Progenitor cell of endocrine pancreas (in vitro differentiated cells): ENCODE data around the gene SOX3. TPM values are rescaled to one million over a fixed set of nuclear protein-coding genes. Genes with fewer than 3 reads are reported as not detected.

Experiments used
- DNase-seq: peaks from one replicate; pipeline ENCODE4 v3.0.0; 2021; ENCODE audit warnings: low spot score; ENCODE audit not compliant: unreplicated experiment
- H3K27ac Mint-ChIP-seq: 2 replicates; pipeline ENCODE4 v1.8.0; 2021; ENCODE audit warnings: mild to moderate bottlenecking, moderate library complexity, mixed read lengths
- H3K27me3 Mint-ChIP-seq: 2 replicates; pipeline ENCODE4 v1.8.0; 2021; ENCODE audit warnings: mixed read lengths
- H3K36me3 Mint-ChIP-seq: 2 replicates; pipeline ENCODE4 v1.8.0; 2022; ENCODE audit warnings: mixed read lengths; ENCODE audit not compliant: insufficient read depth
- H3K4me1 Mint-ChIP-seq: 2 replicates; pipeline ENCODE4 v1.8.0; 2021; ENCODE audit warnings: low read depth, mixed read lengths
- H3K4me3 Mint-ChIP-seq: 2 replicates; pipeline ENCODE4 v1.8.0; 2021; ENCODE audit warnings: low read depth, mild to moderate bottlenecking, moderate library complexity, mixed read lengths
- H3K9me3 Mint-ChIP-seq: 2 replicates; pipeline ENCODE4 v1.8.0; 2021; ENCODE audit warnings: low read depth, mixed read lengths
- CTCF ChIP-seq: fragments of 200-600 bp; sonication (generic); IDR thresholded peaks from one replicate; pipeline ENCODE4 v1.5.0; 2021; ENCODE audit warnings: antibody characterized with exemption, mild to moderate bottlenecking; ENCODE audit not compliant: unreplicated experiment
- total RNA-seq: library from RNA; stranded (reverse); gene quantifications from 2 replicates; pipeline ENCODE4 v1.2.1, GENCODE V29; 2021

Gene SOX3
- total RNA-seq, 1 donor from 2014 or later = 24.3 TPM

- Mint-ChIP-seq H3K36me3 (no peaks in the 10 kb centered on the region), H3K4me1 (peaks cover 9% of the 10 kb centered on the region)
Measured at GRCh38 chrX:140521393-140521792, 16.5 kb upstream of the SOX3 start.

GRCh38 chrX:140514554-140514953 lies 9.7 kb upstream of the SOX3 start:
- peaks cover 9% of the 10 kb centered on the region for H3K4me1 Mint-ChIP-seq
- no peak overlapping the region for H3K4me3 Mint-ChIP-seq
- H3K9me3 Mint-ChIP-seq = no peaks in the 10 kb centered on the region
- H3K36me3 Mint-ChIP-seq = no peaks in the 10 kb centered on the region
- H3K27me3 Mint-ChIP-seq = peaks cover 79% of the 10 kb centered on the region
- no peak overlapping the region for H3K27ac Mint-ChIP-seq
- no peak for TF ChIP-seq CTCF
- DNase-seq = no peak

More at GRCh38 chrX:140521393-140521792, 16.5 kb upstream of the SOX3 start:
- H3K9me3 Mint-ChIP-seq = no peaks in the 10 kb centered on the region
- DNase-seq = no peak
- no peak for TF ChIP-seq CTCF
- no peak overlapping the region for H3K4me3 Mint-ChIP-seq
- no peak overlapping the region for H3K27ac Mint-ChIP-seq
- peaks cover 61% of the 10 kb centered on the region for H3K27me3 Mint-ChIP-seq

- Mint-ChIP-seq H3K4me1 (peaks cover 25% of the 10 kb centered on the region), H3K27me3 (peaks cover 96% of the 10 kb centered on the region), H3K9me3 (no peaks in the 10 kb centered on the region), H3K36me3 (no peaks in the 10 kb centered on the region), H3K27ac (peak overlapping the region; percentile 20), H3K4me3 (peak overlapping the region; percentile 52)
- no peak for DNase-seq
- no peak for TF ChIP-seq CTCF
Measured at GRCh38 chrX:140510895-140511295, 6.0 kb upstream of the SOX3 start.

GRCh38 chrX:140510306-140510676 lies 5.4 kb upstream of the SOX3 start:
- Mint-ChIP-seq H3K36me3 (no peaks in the 10 kb centered on the region), H3K27ac (no peak overlapping the region), H3K4me1 (peaks cover 27% of the 10 kb centered on the region), H3K9me3 (no peaks in the 10 kb centered on the region), H3K27me3 (peaks cover 94% of the 10 kb centered on the region), H3K4me3 (no peak overlapping the region)
- DNase-seq = no peak
- peak; percentile 49 for TF ChIP-seq CTCF

GRCh38 chrX:140509468-140510305 lies 4.8 kb upstream of the SOX3 start:
- Mint-ChIP-seq H3K27ac (no peak overlapping the region), H3K4me1 (peaks cover 29% of the 10 kb centered on the region), H3K9me3 (no peaks in the 10 kb centered on the region), H3K4me3 (no peak overlapping the region), H3K27me3 (peaks cover 94% of the 10 kb centered on the region), H3K36me3 (no peaks in the 10 kb centered on the region)
- DNase-seq = no peak
- TF ChIP-seq CTCF = no peak
